ENCODE results near the gene ARRDC2. TPM values are rescaled to one million over a fixed set of nuclear protein-coding genes. Genes with fewer than 3 reads are reported as not detected.

ARRDC2 gene
- total and polyA plus RNA-seq, 2 experiments from 2014 or later = 5.7 to 19.7 TPM

- DNase-seq = peak; percentile 86
- Histone ChIP-seq H3K4me2 (ENCODE audit: unreplicated experiment) (peak overlapping the region; percentile 97), H4K20me1 (ENCODE audit: insufficient read depth) (no peaks in the 10 kb centered on the region), H3K9me2 (ENCODE audit: insufficient read depth) (no peaks in the 10 kb centered on the region), H3K27me3 (replicated peaks; ENCODE audit: insufficient read depth) (no peaks in the 10 kb centered on the region), H3K9ac (peak overlapping the region; percentile 60), H2AFZ (peak overlapping the region; percentile 36), H3K9me3 (ENCODE audit: low read depth) (no peaks in the 10 kb centered on the region), H3K4me1 (ENCODE audit: insufficient read depth) (peaks cover 8% of the 10 kb centered on the region), H3K27ac (peak overlapping the region; percentile 19), H3F3A (ENCODE audit: insufficient read depth) (0 out of 2 replicates have a peak, but pooled peaks cover 5% of the 10 kb centered on the region), H3K79me2 (ENCODE audit: insufficient read depth) (peaks cover 11% of the 10 kb centered on the region), H3K4me3 (peak overlapping the region; percentile 71), H3K36me3 (ENCODE audit: low read depth) (peaks cover 10% of the 10 kb centered on the region; the same call in 1 of the 2 replicates)
- 1 to 3% methylated on average over 46 of the region's 46 CpGs for WGBS, 2 experiments (ENCODE audit: low coverage in 1 of 2, low lambda C conversion rate in 2 of 2, missing lambda C conversion rate in 2 of 2)
- TF ChIP-seq EZH2phosphoT487 (IDR thresholded peaks at IDR 0.05; ENCODE audit: insufficient read depth, low read depth) = no peak
- no peak for TF ChIP-seq EZH2 (IDR thresholded peaks at IDR 0.05; ENCODE audit: insufficient read depth, poor library complexity, severe bottlenecking)
- in situ Hi-C loops (cut with MboI) = loop anchor here (10.0 kb wide), 1 partner anchor 48 kb away; no protein-coding TSS in a partner anchor
Observed at GRCh38 chr19:18007044-18007916, 690 bp upstream of the ARRDC2 start.

DNA sequence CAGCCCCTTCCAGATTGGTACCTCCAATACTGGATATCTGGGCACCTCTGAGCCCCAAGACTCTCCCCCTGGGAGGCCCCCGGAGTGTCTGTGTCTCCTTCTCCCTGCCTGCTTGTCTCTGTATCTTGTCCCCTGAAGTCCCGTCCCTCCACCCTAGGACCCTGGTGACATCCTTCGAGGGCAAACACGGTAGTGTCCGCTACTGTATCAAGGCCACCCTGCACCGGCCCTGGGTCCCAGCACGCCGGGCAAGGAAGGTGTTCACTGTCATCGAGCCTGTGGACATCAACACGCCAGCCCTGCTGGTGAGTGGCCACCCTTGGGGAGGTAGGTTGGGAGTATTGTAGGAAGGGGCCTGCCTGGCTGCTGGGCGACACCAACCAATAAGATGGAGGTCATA lies 844 bp downstream of the ARRDC2 start:
- H3K9ac ChIP-seq = peak overlapping the region; percentile 12; the same call in 1 of the 2 replicates
- 0 out of 2 replicates have a peak overlapping the region, but pooled peaks have one; percentile 2 for H3K4me3 ChIP-seq
- no peak for DNase-seq
- H2AFZ ChIP-seq = no peak overlapping the region
- in situ Hi-C loops (cut with MboI) = loop anchor here (10.0 kb wide), 1 partner anchor 46 kb away; no protein-coding TSS in a partner anchor
- no peaks in the 10 kb centered on the region for H3K9me2 ChIP-seq (ENCODE audit: insufficient read depth)
- H3K4me2 ChIP-seq (ENCODE audit: unreplicated experiment) = peak overlapping the region; percentile 97
- H3K27ac ChIP-seq = no peak overlapping the region
- H3K9me3 ChIP-seq (ENCODE audit: low read depth) = no peaks in the 10 kb centered on the region
- H3K36me3 ChIP-seq (ENCODE audit: low read depth) = peaks cover 25% of the 10 kb centered on the region; the same call in 1 of the 2 replicates
- H3F3A ChIP-seq (ENCODE audit: insufficient read depth) = 0 out of 2 replicates have a peak, but pooled peaks cover 5% of the 10 kb centered on the region
- no peaks in the 10 kb centered on the region for H3K27me3 ChIP-seq (replicated peaks; ENCODE audit: insufficient read depth)
- no peaks in the 10 kb centered on the region for H4K20me1 ChIP-seq (ENCODE audit: insufficient read depth)
- TF ChIP-seq EZH2phosphoT487 (IDR thresholded peaks at IDR 0.05; ENCODE audit: insufficient read depth, low read depth) = no peak
- no peak for TF ChIP-seq EZH2 (IDR thresholded peaks at IDR 0.05; ENCODE audit: insufficient read depth, poor library complexity, severe bottlenecking)
- WGBS, 2 experiments (ENCODE audit: low coverage in 1 of 2, low lambda C conversion rate in 2 of 2, missing lambda C conversion rate in 2 of 2) = 86 to 88% methylated on average over 11 of the region's 11 CpGs
- H3K4me1 ChIP-seq (ENCODE audit: insufficient read depth) = peaks cover 8% of the 10 kb centered on the region
- no peaks in the 10 kb centered on the region for H3K79me2 ChIP-seq (ENCODE audit: insufficient read depth)

DNA sequence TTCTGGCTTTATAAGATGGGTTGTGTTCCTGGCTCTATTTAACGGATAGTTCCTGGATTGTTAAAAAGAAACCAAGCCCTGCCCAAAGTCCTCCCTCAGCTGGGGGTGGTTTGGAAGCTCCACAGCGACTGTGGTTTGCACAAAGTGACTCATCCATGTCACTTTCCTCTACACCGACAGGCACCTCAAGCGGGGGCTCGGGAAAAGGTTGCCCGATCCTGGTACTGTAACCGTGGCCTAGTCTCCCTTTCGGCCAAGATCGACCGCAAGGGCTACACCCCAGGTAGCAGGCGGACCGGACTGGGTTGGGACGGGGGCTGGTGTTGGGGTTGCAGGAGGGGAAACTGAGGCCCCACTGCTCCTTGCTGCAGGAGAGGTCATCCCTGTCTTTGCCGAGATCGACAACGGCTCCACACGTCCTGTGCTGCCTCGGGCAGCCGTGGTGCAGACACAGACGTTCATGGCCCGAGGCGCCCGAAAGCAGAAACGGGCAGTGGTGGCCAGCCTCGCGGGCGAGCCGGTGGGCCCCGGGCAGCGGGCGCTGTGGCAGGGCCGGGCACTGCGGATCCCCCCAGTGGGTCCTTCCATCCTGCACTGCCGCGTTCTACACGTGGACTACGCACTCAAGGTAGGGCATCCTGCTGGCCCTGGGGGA lies 1.6 kb downstream of the ARRDC2 start:
- H4K20me1 ChIP-seq (ENCODE audit: insufficient read depth) = no peaks in the 10 kb centered on the region
- in situ Hi-C loops (cut with MboI) = loop anchor here (10.0 kb wide), 1 partner anchor 45 kb away; no protein-coding TSS in a partner anchor
- WGBS, 2 experiments (ENCODE audit: low coverage in 1 of 2, low lambda C conversion rate in 2 of 2, missing lambda C conversion rate in 2 of 2) = 81 to 84% methylated on average over 31 to 37 of the region's 37 CpGs
- H3K9me3 ChIP-seq (ENCODE audit: low read depth) = no peaks in the 10 kb centered on the region
- no peak overlapping the region for H3K27ac ChIP-seq
- peak overlapping the region; percentile 12; the same call in 1 of the 2 replicates for H3K9ac ChIP-seq
- peak; percentile 72 for DNase-seq
- H3K27me3 ChIP-seq (replicated peaks; ENCODE audit: insufficient read depth) = no peaks in the 10 kb centered on the region
- H3K4me3 ChIP-seq = 0 out of 2 replicates have a peak overlapping the region, but pooled peaks have one; percentile 2
- H2AFZ ChIP-seq = no peak overlapping the region
- H3K4me1 ChIP-seq (ENCODE audit: insufficient read depth) = peaks cover 8% of the 10 kb centered on the region
- no peaks in the 10 kb centered on the region for H3K9me2 ChIP-seq (ENCODE audit: insufficient read depth)
- H3K79me2 ChIP-seq (ENCODE audit: insufficient read depth) = no peaks in the 10 kb centered on the region
- TF ChIP-seq EZH2 (IDR thresholded peaks at IDR 0.05; ENCODE audit: insufficient read depth, poor library complexity, severe bottlenecking) (no peak), EZH2phosphoT487 (IDR thresholded peaks at IDR 0.05; ENCODE audit: insufficient read depth, low read depth) (no peak)
- peaks cover 26% of the 10 kb centered on the region; the same call in 1 of the 2 replicates for H3K36me3 ChIP-seq (ENCODE audit: low read depth)
- H3K4me2 ChIP-seq (ENCODE audit: unreplicated experiment) = no peak overlapping the region
- H3F3A ChIP-seq (ENCODE audit: insufficient read depth) = 0 out of 2 replicates have a peak, but pooled peaks cover 5% of the 10 kb centered on the region

- no peaks in the 10 kb centered on the region for H3K9me2 ChIP-seq (ENCODE audit: insufficient read depth)
- H3K27me3 ChIP-seq (replicated peaks; ENCODE audit: insufficient read depth) = no peaks in the 10 kb centered on the region
- H4K20me1 ChIP-seq (ENCODE audit: insufficient read depth) = no peaks in the 10 kb centered on the region
- in situ Hi-C loops (cut with MboI) = no loop called here
- TF ChIP-seq EZH2 (IDR thresholded peaks at IDR 0.05; ENCODE audit: insufficient read depth, poor library complexity, severe bottlenecking) = no peak
- TF ChIP-seq EZH2phosphoT487 (IDR thresholded peaks at IDR 0.05; ENCODE audit: insufficient read depth, low read depth) = no peak
- no peaks in the 10 kb centered on the region for H3K9me3 ChIP-seq (ENCODE audit: low read depth)
- no peak overlapping the region for H3K4me3 ChIP-seq
- no peaks in the 10 kb centered on the region for H3K79me2 ChIP-seq (ENCODE audit: insufficient read depth)
- 0 out of 2 replicates have a peak, but pooled peaks cover 9% of the 10 kb centered on the region for H3F3A ChIP-seq (ENCODE audit: insufficient read depth)
- H3K36me3 ChIP-seq (ENCODE audit: low read depth) = peaks cover 26% of the 10 kb centered on the region; the same call in 1 of the 2 replicates
- DNase-seq = no peak
- no peak overlapping the region for H3K9ac ChIP-seq
- WGBS, 2 experiments (ENCODE audit: low coverage in 1 of 2, low lambda C conversion rate in 2 of 2, missing lambda C conversion rate in 2 of 2) = 87 to 89% methylated on average over 8 to 11 of the region's 11 CpGs
- H3K27ac ChIP-seq = no peak overlapping the region
- no peak overlapping the region for H3K4me2 ChIP-seq (ENCODE audit: unreplicated experiment)
- H2AFZ ChIP-seq = no peak overlapping the region
- H3K4me1 ChIP-seq (ENCODE audit: insufficient read depth) = peaks cover 8% of the 10 kb centered on the region
Observed at GRCh38 chr19:18010149-18010548, 2.2 kb downstream of the ARRDC2 start.

Measured in GM23248 (cell line).